DND-41 (cell line): Measurements from ENCODE around the gene SIPA1L3.

Experiments
- ATAC-seq: fragments of 200-7000 bp; cut with Tn5 transposase; 3 replicates; pipeline ENCODE4 v1.9.1; 2021; ENCODE audit warnings: low read depth; ENCODE audit not compliant: insufficient read depth
- DNase-seq: peaks from one replicate; pipeline ENCODE4 v3.0.0-alpha.2; 2020
- H2AFZ ChIP-seq: 2 replicates; pipeline ENCODE4 v1.6.0; 2012; ENCODE audit warnings: low read depth, low read length
- H3K27ac ChIP-seq: 2 replicates; pipeline ENCODE4 v1.5.1; 2012; ENCODE audit warnings: low read length, inconsistent platforms
- H3K27me3 ChIP-seq: fragments of 200-600 bp; sonication (generic); 2 replicates; pipeline ENCODE4 v1.6.0; 2012; ENCODE audit warnings: low read length, mild to moderate bottlenecking, inconsistent platforms; ENCODE audit not compliant: insufficient read depth, poor library complexity
- H3K36me3 ChIP-seq: 2 replicates; pipeline ENCODE4 v1.5.1; 2012; ENCODE audit warnings: low read length, inconsistent platforms; ENCODE audit not compliant: insufficient read depth
- H3K4me1 ChIP-seq: 2 replicates; pipeline ENCODE4 v1.5.1; 2012; ENCODE audit warnings: mild to moderate bottlenecking, low read length; ENCODE audit not compliant: insufficient read depth
- H3K4me2 ChIP-seq: 2 replicates; pipeline ENCODE4 v1.6.0; 2012; ENCODE audit warnings: mild to moderate bottlenecking, moderate library complexity, low read length, inconsistent platforms; ENCODE audit not compliant: insufficient read depth
- H3K4me3 ChIP-seq, 2 experiments: fragments of 200-600 bp in 1 of 2; shearing (Covaris generic) in 1 of 2; 2 replicates each; pipeline ENCODE4 v1.5.1; 2012 to 2016; ENCODE audit warnings: inconsistent platforms in 2 of 2, low read length in 2 of 2, mild to moderate bottlenecking in 2 of 2, low read depth in 1 of 2, moderate library complexity in 1 of 2
- H3K79me2 ChIP-seq: 2 replicates; pipeline ENCODE4 v1.6.0; 2012; ENCODE audit warnings: low read length, inconsistent platforms; ENCODE audit not compliant: insufficient read depth
- H3K9ac ChIP-seq: 2 replicates; pipeline ENCODE4 v1.6.0; 2012; ENCODE audit warnings: low read depth, mild to moderate bottlenecking, inconsistent platforms, low read length, moderate library complexity
- H3K9me3 ChIP-seq: 2 replicates; pipeline ENCODE4 v1.5.1; 2012; ENCODE audit warnings: low read length, moderate library complexity, mild to moderate bottlenecking, inconsistent platforms; ENCODE audit not compliant: insufficient read depth, severe bottlenecking
- H4K20me1 ChIP-seq: 2 replicates; pipeline ENCODE4 v1.6.0; 2012; ENCODE audit warnings: low read length; ENCODE audit not compliant: insufficient read depth
- EZH2 ChIP-seq: IDR thresholded peaks from 3 replicates; pipeline ENCODE4 v1.6.1; 2012; ENCODE audit warnings: borderline replicate concordance, low read depth, mild to moderate bottlenecking, moderate library complexity, low read length, inconsistent platforms; ENCODE audit not compliant: severe bottlenecking
- TF ChIP-seq, protein P1 (sequence below): IDR thresholded peaks from 2 replicates; pipeline ENCODE4 v1.5.1; 2012; ENCODE audit warnings: borderline replicate concordance, low read length, moderate library complexity, mild to moderate bottlenecking; ENCODE audit not compliant: poor library complexity, severe bottlenecking; ENCODE audit errors: extremely low read depth

SIPA1L3 gene

DNA sequence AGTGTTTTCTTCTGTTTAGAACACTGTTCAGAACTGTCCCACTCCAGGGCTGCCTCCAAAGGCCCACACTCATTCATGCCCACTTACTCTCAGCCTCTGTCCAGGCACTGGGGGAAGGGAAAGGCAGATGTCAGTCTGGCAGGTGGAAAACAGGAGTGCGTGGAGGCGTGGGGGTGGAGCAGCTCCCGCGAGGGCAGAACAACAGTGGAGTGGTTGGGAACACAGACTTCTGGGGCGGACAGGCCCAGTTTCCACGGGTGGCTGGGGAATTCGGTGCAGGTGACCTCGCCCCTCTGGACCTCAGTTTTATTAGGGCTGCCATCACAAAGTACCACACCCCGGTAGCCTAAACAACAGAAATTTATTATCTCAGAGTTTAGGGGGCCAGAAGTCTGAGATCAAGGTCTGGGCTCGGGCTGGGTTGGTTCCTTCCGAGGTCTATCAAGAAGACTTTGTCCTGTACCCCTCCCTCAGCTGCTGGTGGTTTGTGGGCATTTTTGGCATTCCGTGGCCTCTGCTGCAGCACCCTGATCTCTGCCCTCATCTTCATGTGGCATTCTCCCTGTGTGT is 59.7 kb downstream of the SIPA1L3 start:
- Histone ChIP-seq H3K27me3 (no peaks in the 10 kb centered on the region), H3K27ac (no peak overlapping the region), H3K4me1 (no peaks in the 10 kb centered on the region), H3K4me3 (no peak overlapping the region), H2AFZ (no peak overlapping the region), H3K9me3 (peaks cover 12% of the 10 kb centered on the region), H3K4me2 (no peak overlapping the region), H3K79me2 (0 out of 2 replicates have a peak, but pooled peaks cover 6% of the 10 kb centered on the region), H4K20me1 (no peaks in the 10 kb centered on the region), H3K9ac (no peak overlapping the region), H3K36me3 (no peaks in the 10 kb centered on the region)
- ATAC-seq = no peak
- no peak for DNase-seq
- no peak for TF ChIP-seq EZH2
- TF ChIP-seq, protein P1, sequence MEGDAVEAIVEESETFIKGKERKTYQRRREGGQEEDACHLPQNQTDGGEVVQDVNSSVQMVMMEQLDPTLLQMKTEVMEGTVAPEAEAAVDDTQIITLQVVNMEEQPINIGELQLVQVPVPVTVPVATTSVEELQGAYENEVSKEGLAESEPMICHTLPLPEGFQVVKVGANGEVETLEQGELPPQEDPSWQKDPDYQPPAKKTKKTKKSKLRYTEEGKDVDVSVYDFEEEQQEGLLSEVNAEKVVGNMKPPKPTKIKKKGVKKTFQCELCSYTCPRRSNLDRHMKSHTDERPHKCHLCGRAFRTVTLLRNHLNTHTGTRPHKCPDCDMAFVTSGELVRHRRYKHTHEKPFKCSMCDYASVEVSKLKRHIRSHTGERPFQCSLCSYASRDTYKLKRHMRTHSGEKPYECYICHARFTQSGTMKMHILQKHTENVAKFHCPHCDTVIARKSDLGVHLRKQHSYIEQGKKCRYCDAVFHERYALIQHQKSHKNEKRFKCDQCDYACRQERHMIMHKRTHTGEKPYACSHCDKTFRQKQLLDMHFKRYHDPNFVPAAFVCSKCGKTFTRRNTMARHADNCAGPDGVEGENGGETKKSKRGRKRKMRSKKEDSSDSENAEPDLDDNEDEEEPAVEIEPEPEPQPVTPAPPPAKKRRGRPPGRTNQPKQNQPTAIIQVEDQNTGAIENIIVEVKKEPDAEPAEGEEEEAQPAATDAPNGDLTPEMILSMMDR = no peak

DNA sequence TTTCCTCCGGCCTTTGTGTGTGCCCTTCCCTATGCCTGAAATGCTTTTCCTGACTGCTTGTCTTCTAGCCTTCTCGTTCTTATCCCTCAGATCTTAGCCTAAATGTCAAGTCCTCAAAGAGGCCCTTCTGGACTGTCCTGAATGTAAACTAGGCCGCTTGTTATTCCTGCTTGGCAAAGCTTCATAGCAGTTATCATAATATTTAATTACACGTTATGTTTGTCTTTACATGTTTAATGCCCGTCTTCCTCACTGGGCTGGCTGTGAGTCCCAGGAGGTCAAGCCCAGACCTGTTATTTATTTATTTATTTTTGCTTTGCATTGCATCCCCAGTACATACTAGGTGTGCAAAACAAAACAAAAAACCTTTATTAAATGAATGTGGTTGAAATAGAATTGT is 62.7 kb downstream of the SIPA1L3 start:
- TF ChIP-seq, protein P1 = no peak
- no peak for TF ChIP-seq EZH2
- ATAC-seq (no peak), DNase-seq (no peak)
- Histone ChIP-seq H3K9me3 (peaks cover 15% of the 10 kb centered on the region), H3K27ac (no peak overlapping the region), H3K4me2 (no peak overlapping the region), H3K4me1 (no peaks in the 10 kb centered on the region), H3K79me2 (0 out of 2 replicates have a peak, but pooled peaks cover 3% of the 10 kb centered on the region), H3K4me3 (no peak overlapping the region), H3K9ac (no peak overlapping the region), H3K27me3 (no peaks in the 10 kb centered on the region), H2AFZ (no peak overlapping the region), H3K36me3 (no peaks in the 10 kb centered on the region), H4K20me1 (no peaks in the 10 kb centered on the region)

DNA sequence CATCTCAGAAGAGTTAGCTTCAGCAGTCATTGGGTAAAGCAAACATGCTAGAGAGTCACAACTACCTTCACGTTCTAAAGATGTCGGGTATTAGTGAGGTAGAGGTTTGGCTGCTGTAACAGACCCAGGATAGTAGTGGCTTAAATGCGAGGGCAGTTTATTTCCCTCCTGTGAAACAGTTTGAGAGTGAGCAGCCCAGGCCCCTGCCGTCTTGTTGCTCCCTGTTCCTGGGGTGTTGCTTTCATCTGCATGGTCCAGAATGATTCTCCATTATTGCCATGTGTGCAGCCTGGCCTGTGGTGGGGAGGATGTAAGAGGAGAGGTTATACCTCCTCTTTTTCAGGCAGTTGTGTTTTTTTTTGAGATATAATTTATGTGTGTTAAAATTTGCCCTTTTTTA is 63.7 kb downstream of the SIPA1L3 start:
- TF ChIP-seq, protein P1 = no peak
- Histone ChIP-seq H3K9ac (no peak overlapping the region), H3K4me1 (no peaks in the 10 kb centered on the region), H2AFZ (no peak overlapping the region), H3K36me3 (no peaks in the 10 kb centered on the region), H4K20me1 (no peaks in the 10 kb centered on the region), H3K4me2 (no peak overlapping the region), H3K27ac (no peak overlapping the region), H3K27me3 (no peaks in the 10 kb centered on the region), H3K9me3 (peaks cover 15% of the 10 kb centered on the region), H3K4me3 (no peak overlapping the region), H3K79me2 (0 out of 2 replicates have a peak, but pooled peaks cover 3% of the 10 kb centered on the region)
- ATAC-seq = no peak
- DNase-seq = no peak

DNA sequence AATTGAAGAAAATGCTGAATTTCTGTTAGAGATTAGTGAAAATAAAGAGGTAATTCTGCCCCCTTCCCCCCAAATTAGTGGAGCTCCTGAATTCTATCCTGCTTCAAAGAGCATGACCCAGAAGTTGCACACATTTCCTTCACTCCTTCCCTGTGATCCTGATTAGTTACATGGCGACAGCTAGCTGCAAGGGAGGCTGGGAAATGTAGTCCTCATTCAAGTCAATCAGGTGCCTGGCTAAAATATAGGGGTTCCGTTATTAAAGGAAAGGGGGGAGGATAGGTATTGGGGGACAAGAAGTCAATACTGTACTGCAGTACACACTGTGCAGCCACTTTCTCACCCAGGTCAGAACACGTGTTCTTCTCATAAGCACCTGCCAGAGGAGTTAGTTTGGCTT is 65.8 kb downstream of the SIPA1L3 start:
- no peak for TF ChIP-seq EZH2
- TF ChIP-seq, protein P1 = no peak
- Histone ChIP-seq H3K9me3 (peaks cover 15% of the 10 kb centered on the region), H3K9ac (no peak overlapping the region), H3K79me2 (no peaks in the 10 kb centered on the region), H3K4me2 (no peak overlapping the region), H3K27ac (no peak overlapping the region), H3K4me1 (no peaks in the 10 kb centered on the region), H3K27me3 (no peaks in the 10 kb centered on the region), H2AFZ (no peak overlapping the region), H4K20me1 (no peaks in the 10 kb centered on the region), H3K4me3 (no peak overlapping the region), H3K36me3 (no peaks in the 10 kb centered on the region)
- DNase-seq = no peak
- ATAC-seq = no peak
